HG02973 (cell line): Measurements from ENCODE around the gene PIK3C2A.

Experiments
- ATAC-seq: cut with Tn5 transposase; IDR thresholded peaks from one replicate; pipeline ENCODE4 v1.9.1; 2021; ENCODE audit warnings: moderate library complexity; ENCODE audit not compliant: unreplicated experiment

PIK3C2A gene

GRCh38 chr11:17218403-17218802 lies 10.6 kb upstream of the PIK3C2A start:
- ATAC-seq = no peak

GRCh38 chr11:17217401-17217800 lies 9.6 kb upstream of the PIK3C2A start:
- ATAC-seq = no peak

- no peak for ATAC-seq
Measured at GRCh38 chr11:17214338-17214737, 6.6 kb upstream of the PIK3C2A start.

DNA sequence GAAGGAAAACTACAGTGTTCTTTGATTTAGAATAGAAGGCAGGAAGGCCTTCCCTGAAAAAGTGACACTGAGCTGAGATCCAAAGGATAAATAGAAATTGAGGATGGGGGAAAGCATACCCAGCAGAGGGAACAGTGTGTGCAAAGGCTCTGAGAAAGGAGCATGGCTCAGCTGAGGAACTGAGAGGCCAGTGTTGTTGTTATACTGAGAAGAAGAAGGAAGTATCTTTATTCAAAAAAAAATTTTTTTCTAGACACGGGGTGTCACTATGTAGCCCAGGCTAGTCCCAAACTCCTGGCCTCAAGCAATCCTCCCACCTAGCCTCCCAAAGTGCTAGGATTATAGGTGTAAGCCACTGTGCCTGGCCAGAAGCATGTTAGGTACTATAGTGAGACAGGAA lies 3.5 kb upstream of the PIK3C2A start:
- no peak for ATAC-seq

DNA sequence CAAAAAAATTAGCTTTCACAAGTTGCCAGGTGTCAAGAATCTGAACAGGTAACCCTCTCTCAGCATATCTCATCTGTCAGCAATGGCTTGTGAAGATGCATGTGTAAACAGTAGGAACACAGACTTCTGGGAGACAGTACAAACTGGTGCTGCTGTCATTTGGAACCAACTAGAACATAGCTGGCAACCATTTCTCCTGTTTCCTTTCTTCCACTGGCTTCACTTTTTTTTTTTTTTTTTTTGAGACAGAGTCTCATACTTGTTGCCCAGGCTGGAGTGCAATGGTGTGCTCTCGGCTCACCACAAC lies 2.1 kb upstream of the PIK3C2A start:
- ATAC-seq = no peak

DNA sequence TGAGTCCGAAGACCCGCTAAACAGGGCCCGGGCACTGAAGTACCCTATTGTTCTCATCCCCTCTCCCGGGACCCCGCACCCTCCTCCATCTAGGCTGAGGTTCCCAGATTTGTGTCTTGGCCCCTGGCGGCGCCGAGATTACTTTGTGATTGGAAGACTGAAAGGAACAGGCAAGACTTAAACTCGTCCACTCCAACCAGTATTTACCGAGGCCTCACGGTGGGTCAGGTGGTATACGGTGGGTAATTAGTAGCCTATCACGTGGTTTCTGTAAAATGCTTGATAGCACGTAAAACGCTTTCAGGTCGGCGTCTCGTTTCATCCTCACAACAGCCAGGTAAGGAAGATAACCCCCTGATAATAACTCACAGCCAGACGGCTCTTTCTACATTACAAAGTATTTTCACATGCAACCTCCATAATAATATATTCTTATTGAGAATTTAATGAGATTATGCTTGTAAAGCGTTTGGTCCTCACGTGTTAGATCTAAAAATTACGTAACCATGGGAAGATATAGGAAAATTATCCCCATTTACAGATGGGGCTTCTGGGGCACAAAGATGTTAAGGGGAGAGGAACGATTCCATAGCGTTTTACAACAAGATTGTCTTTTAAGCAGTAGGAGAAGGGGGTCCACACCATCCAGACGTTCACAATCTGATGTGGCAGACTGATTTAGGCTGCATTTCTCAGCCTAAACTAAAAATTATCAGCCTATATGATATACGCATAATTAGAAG lies 642 bp upstream of the PIK3C2A start:
- ATAC-seq = peak; percentile 56

GRCh38 chr11:17206463-17206862 lies 1.3 kb downstream of the PIK3C2A start:
- ATAC-seq = no peak

DNA sequence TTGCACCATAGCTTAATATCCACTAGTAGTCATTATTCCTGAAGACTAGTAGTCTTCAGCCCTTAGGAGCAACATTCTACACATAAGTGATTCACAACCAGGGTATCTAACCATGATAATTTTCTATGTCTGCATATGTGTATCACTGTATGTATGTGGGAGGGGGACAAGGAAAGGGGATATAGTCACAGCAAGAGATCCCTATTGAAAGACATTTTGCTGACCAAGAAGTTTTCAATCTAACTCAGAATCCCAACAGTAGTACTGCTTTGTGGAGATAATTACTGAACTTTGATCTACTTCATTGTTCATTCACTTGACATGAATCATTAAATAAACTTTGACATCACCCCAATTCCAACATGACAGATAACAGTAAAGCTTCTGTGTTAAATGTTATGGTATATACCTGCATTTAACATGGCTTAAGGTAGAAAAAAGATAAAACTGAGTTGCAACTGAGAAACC lies 10.3 kb downstream of the PIK3C2A start:
- ATAC-seq = no peak

- no peak for ATAC-seq
Measured at GRCh38 chr11:17188675-17189074, 19.1 kb downstream of the PIK3C2A start.

DNA sequence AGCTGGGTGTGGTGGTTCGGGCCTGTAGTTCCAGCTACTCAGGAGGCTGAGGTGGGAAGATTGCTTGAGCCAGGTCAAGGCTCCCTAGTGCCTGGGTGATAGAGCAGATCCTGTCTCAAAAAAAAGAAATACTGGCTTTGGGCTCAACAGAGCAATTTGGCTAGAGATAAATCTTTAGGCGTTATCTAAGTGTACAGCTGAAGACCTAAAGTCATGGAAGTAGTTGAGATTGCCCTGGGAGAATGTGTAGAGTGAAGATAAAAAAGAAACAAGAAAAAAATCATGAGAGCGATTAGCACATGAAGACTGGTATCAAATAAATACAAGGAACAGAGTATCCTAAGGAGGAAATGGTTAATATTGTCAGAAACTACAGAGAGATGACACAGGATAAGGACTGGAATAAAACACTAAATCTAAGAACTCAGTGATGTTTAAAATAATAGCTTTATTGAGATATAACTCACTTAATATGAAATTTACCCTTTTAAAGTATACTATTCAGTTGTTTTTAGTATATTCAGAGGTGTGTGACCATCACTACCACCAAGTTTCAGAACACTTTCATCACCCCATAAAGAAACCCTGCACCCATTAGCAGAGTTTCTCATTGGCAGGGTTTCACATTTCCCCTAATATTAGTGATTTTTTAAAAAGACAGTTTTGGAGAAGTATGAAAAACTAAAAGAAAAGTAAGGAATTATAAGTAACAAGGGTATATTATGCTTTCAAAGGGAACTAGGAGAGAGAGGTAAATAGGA lies 20.7 kb downstream of the PIK3C2A start:
- no peak for ATAC-seq

DNA sequence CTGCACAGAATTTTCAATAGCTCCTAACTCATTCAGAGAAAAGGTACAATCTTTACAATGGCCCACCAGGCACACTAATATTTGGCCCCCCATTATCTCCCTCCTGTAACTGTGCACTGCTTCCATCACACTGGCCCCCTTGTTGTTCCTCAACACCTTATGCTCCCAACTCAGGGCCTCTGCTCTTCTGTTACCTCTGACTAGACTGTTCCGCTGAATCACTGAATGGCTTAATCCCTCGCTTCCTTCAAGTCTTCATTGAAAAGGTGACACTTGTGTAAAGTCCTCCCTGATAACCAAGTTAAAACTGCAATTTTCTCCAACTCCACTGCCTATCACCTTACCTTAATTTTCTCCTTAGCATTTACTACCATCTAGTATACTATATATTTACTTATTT lies 21.8 kb downstream of the PIK3C2A start:
- no peak for ATAC-seq

DNA sequence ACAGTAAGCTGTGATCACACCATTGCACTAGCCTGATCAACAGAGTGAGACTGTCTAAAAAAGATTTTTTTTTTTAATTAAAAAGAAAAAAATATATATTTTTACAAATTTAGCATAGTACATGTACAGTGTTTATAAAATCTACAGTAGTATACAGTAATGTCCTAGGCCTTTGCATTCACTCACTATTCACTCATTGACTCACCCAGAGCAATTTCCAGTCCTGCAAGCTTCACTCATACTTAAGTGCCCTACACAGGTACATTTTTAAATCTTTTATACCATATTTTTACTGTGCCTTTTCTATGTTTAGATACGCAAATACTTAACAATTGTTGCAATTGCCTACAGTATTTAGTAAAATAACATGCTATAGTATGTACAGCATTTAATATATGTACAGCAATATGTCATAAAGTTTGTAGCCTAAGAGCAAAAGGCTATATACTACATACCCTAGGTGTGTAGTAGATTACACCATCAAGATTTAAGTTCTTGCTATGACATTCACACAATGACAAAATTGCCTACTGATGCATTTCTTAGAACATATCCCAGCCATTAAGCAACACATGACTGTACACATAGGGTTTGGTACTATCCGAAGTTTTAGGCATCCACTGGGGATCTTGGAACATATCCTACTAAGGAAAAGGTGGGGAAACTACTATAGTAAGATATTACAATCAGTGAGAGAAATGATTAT lies 22.8 kb downstream of the PIK3C2A start:
- ATAC-seq = no peak

GRCh38 chr11:17183836-17184235 lies 23.9 kb downstream of the PIK3C2A start:
- ATAC-seq = no peak

DNA sequence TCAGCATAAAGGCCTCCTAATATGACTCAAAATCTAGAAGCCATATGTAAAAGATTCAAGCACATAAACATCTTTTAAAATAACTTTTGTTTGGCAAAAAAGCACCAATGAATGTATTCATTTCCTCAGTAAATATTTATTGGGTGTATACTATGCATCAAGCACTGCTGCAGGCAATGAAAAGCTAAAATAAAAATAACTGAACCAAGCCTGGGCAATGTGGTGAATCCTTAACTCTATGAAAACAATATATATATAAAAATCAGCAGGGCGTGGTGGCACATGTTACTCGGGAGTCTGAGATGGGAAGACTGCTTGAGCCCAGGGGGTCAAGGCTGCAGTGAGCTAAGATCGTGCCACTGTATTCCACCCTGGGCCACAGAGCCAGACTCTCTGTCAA lies 27.8 kb downstream of the PIK3C2A start:
- no peak for ATAC-seq

DNA sequence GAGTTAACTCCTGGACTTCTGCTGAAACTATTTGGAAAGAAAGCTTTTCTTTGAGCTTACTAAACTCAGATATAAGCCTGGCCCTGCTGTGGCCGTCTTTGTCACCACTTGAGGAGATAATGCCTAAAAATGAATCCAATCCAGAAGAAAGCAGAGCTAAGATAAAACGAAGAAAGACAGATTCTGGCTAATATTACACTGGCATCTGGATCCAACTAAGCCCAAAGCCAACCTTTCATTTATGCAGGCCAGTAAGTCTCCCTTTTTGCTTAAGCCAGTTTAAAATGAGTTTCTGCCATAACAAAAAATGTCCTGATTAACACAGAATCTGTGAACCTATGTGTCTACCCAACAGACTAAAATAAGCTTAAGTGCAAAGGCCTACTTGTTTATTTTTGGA lies 34.5 kb downstream of the PIK3C2A start:
- ATAC-seq = no peak

- no peak for ATAC-seq
Measured at GRCh38 chr11:17171916-17172315, 35.9 kb downstream of the PIK3C2A start.

GRCh38 chr11:17171343-17171742 lies 36.4 kb downstream of the PIK3C2A start:
- no peak for ATAC-seq

- no peak for ATAC-seq
Measured at GRCh38 chr11:17169876-17170275, 37.9 kb downstream of the PIK3C2A start.

- no peak for ATAC-seq
Measured at GRCh38 chr11:17165247-17165890, 42.4 kb downstream of the PIK3C2A start.

DNA sequence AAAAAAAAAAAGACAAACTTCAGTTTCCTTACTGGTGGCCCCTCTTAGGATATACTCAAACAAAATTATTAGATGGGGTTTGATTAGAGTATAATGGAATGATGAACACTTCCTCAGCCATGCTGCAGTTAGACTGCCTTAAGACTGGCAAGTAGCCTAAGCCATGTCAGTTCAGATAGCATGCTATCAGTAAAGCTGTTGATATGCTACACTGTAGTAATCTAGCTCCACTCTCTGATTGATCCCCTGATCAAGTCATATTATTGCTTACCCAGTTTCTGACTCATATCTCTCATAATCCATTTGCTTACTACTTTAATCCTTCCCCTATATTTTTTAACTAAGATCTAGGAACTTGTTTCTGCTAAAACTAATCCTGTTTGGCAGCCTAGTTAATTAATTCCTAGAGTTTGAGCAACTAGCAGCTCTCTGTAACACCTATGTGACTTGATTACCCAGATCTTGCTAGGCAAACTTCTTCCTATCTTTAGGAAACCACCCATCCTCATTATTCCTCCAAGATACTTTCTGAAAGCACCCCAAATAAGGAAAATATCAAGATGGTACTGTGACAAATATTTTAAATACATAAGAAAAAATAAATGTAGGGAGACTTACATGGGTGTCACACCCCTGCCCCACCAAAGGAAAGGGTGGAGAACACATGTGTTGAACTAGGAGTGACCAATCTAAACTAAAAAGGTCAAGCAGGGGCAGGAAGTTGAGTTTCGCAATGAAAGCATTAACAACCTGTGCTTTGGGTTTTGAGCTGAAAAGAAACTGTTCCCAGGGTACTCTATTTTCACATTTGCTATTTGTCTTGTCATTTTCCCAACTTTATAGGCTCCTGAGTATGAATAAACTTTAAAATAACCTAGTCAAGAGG lies 43.2 kb downstream of the PIK3C2A start:
- ATAC-seq = no peak
